H1 (cell line): ENCODE measurements around the gene RBBP8.

Experiments
- CEBPB ChIP-seq: IDR thresholded peaks from 2 replicates; pipeline ENCODE4 v1.6.1; 2012; ENCODE audit warnings: low read depth, low read length
- CTBP2 ChIP-seq: IDR thresholded peaks from 2 replicates; pipeline ENCODE4 v1.7.0; 2011; ENCODE audit warnings: borderline replicate concordance, mild to moderate bottlenecking, moderate library complexity, mixed read lengths, low read length; ENCODE audit not compliant: insufficient read depth, insufficient read length
- EZH2 ChIP-seq: fragments of 200-600 bp; sonication (generic); IDR thresholded peaks from 2 replicates; pipeline ENCODE4 v1.7.1; 2012; ENCODE audit warnings: low read depth, mild to moderate bottlenecking, moderate library complexity, low read length, inconsistent platforms; ENCODE audit not compliant: severe bottlenecking
- GABPA ChIP-seq: IDR thresholded peaks from 2 replicates; pipeline ENCODE4 v1.6.1; 2011; ENCODE audit warnings: mild to moderate bottlenecking, low read length, moderate library complexity, borderline replicate concordance; ENCODE audit not compliant: insufficient read depth
- KDM1A ChIP-seq: fragments of 200-600, 300-600 bp; sonication (generic); IDR thresholded peaks from 2 replicates; pipeline ENCODE4 v1.7.1; 2016; ENCODE audit warnings: mild to moderate bottlenecking, low read length, borderline replicate concordance
- RBBP5 ChIP-seq: IDR thresholded peaks from 2 replicates; pipeline ENCODE4 v1.7.1; 2012; ENCODE audit warnings: low read depth, mild to moderate bottlenecking, inconsistent platforms, low read length, moderate library complexity, borderline replicate concordance
- SAP30 ChIP-seq: fragments of 300-600 bp; sonication (generic); IDR thresholded peaks from 2 replicates; pipeline ENCODE4 v1.7.1; 2012; ENCODE audit warnings: low read length, moderate library complexity, mild to moderate bottlenecking, inconsistent platforms; ENCODE audit not compliant: insufficient read depth, insufficient replicate concordance
- TF ChIP-seq, protein P1 (sequence below), 3 experiments: IDR thresholded peaks; 1 replicate in 2 of 3; 2 replicates in 1 of 3; pipeline versions ENCODE4 v1.5.1 to v1.6.1; 2011; ENCODE audit warnings: low read length in 3 of 3, mild to moderate bottlenecking in 3 of 3, inconsistent platforms in 2 of 3, low read depth in 1 of 3, moderate library complexity in 1 of 3; ENCODE audit not compliant: insufficient read depth in 1 of 3; ENCODE audit errors: control extremely low read depth in 1 of 3

DNA sequence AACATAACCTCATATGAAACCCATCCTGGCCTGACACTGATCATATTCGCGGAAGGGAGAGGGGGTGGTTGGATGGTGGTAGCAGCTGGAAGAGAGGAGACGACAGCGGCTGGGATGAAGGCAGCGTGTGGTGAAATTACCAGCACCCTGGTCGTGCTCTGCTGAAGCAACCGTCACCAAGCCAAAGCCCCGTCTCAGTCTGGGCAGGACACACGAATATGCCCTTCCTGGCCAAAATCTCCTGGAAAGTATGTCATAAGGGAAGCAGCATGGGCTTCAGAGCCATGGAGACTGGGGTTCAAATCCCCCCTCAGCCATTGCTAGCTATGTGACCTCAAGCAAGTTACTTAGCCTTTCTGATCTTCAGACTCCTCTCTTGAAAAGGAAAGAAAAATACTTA lies 139.0 kb downstream of the RBBP8 start:
- no peak for TF ChIP-seq CTBP2
- TF ChIP-seq, protein P1, sequence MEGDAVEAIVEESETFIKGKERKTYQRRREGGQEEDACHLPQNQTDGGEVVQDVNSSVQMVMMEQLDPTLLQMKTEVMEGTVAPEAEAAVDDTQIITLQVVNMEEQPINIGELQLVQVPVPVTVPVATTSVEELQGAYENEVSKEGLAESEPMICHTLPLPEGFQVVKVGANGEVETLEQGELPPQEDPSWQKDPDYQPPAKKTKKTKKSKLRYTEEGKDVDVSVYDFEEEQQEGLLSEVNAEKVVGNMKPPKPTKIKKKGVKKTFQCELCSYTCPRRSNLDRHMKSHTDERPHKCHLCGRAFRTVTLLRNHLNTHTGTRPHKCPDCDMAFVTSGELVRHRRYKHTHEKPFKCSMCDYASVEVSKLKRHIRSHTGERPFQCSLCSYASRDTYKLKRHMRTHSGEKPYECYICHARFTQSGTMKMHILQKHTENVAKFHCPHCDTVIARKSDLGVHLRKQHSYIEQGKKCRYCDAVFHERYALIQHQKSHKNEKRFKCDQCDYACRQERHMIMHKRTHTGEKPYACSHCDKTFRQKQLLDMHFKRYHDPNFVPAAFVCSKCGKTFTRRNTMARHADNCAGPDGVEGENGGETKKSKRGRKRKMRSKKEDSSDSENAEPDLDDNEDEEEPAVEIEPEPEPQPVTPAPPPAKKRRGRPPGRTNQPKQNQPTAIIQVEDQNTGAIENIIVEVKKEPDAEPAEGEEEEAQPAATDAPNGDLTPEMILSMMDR (IDR thresholded peaks at IDR 0.05; ENCODE audit: control extremely low read depth in 1 of 3, insufficient read depth in 1 of 3, low read depth in 1 of 3, low read length in 3 of 3) = no peak
- TF ChIP-seq SAP30 = no peak
- TF ChIP-seq RBBP5 = no peak
- TF ChIP-seq KDM1A = no peak
- no peak for TF ChIP-seq GABPA
- TF ChIP-seq CEBPB = no peak
- no peak for TF ChIP-seq EZH2
